Glutamatergic neuron (in vitro differentiated cells): ENCODE results near the gene TBC1D22A. TPM values are rescaled to one million over a fixed set of nuclear protein-coding genes. Genes with fewer than 3 reads are reported as not detected.

Experiments used
- DNase-seq: peaks from one replicate; pipeline ENCODE4 v3.0.0; 2022
- H3K27ac Mint-ChIP-seq: one replicate; pipeline ENCODE4 v1.8.0; 2020; ENCODE audit warnings: mild to moderate bottlenecking, mixed read lengths, inconsistent platforms; ENCODE audit not compliant: unreplicated experiment
- H3K27me3 Mint-ChIP-seq: one replicate; pipeline ENCODE4 v1.8.0; 2020; ENCODE audit warnings: mild to moderate bottlenecking, moderate library complexity, mixed read lengths, inconsistent platforms; ENCODE audit not compliant: unreplicated experiment
- H3K36me3 Mint-ChIP-seq: one replicate; pipeline ENCODE4 v1.8.0; 2020; ENCODE audit warnings: mild to moderate bottlenecking, mixed read lengths, inconsistent platforms; ENCODE audit not compliant: unreplicated experiment
- H3K4me1 Mint-ChIP-seq: one replicate; pipeline ENCODE4 v1.8.0; 2020; ENCODE audit warnings: mild to moderate bottlenecking, low read depth, mixed read lengths, inconsistent platforms; ENCODE audit not compliant: unreplicated experiment
- H3K4me3 Mint-ChIP-seq: one replicate; pipeline ENCODE4 v1.8.0; 2020; ENCODE audit warnings: mild to moderate bottlenecking, mixed read lengths, inconsistent platforms; ENCODE audit not compliant: unreplicated experiment
- H3K9me3 Mint-ChIP-seq: one replicate; pipeline ENCODE4 v1.8.0; 2020; ENCODE audit warnings: mild to moderate bottlenecking, moderate library complexity, mixed read lengths, inconsistent platforms; ENCODE audit not compliant: unreplicated experiment
- CTCF ChIP-seq: fragments of 200-600 bp; sonication (generic); IDR thresholded peaks from one replicate; pipeline ENCODE4 v1.5.0; 2021; ENCODE audit not compliant: partially characterized antibody, unreplicated experiment
- total RNA-seq: library from RNA; stranded (reverse); fragmentation: NEBNext Ultra II Directional; extraction: Animal tissue kit (Norgen Biotek cat#: 25700); gene quantifications from one replicate; pipeline ENCODE4 v1.2.1, GENCODE V29; 2021; ENCODE audit not compliant: unreplicated experiment

Gene TBC1D22A
- total RNA-seq, 1 donor from 2014 or later, result 23.0 TPM

DNA sequence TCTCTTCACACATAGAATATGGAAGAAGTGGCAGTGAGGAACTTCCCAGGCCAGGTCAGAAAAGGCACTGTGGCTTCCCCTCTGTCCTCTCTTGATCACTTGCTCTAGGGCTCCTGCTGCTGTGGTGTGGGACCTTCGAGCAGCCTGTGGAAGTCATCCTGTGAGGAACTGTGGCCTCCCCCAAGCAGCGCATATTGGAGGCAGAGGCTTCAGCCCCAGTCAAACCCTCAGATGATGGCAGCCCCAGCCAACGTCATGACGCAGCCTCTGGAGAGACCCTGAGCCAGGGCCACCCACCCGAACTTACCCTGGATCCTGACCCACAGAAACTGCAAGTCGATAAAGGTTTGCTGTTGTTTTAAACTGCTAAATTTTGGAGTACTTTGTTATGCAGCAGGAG, 444.9 kb downstream of the TBC1D22A start:
- Mint-ChIP-seq H3K27me3 (peaks cover 16% of the 10 kb centered on the region), H3K9me3 (peaks cover 35% of the 10 kb centered on the region), H3K4me1 (no peaks in the 10 kb centered on the region), H3K27ac (no peak overlapping the region), H3K4me3 (no peak overlapping the region), H3K36me3 (peaks cover 9% of the 10 kb centered on the region)
- no peak for TF ChIP-seq CTCF
- no peak for DNase-seq

GRCh38 chr22:47207846-47208554, 445.6 kb downstream of the TBC1D22A start:
- no peak for DNase-seq
- Mint-ChIP-seq H3K27me3 (peaks cover 20% of the 10 kb centered on the region), H3K4me3 (no peak overlapping the region), H3K27ac (no peak overlapping the region), H3K36me3 (peaks cover 13% of the 10 kb centered on the region), H3K9me3 (peaks cover 40% of the 10 kb centered on the region), H3K4me1 (no peaks in the 10 kb centered on the region)
- TF ChIP-seq CTCF, result no peak

DNA sequence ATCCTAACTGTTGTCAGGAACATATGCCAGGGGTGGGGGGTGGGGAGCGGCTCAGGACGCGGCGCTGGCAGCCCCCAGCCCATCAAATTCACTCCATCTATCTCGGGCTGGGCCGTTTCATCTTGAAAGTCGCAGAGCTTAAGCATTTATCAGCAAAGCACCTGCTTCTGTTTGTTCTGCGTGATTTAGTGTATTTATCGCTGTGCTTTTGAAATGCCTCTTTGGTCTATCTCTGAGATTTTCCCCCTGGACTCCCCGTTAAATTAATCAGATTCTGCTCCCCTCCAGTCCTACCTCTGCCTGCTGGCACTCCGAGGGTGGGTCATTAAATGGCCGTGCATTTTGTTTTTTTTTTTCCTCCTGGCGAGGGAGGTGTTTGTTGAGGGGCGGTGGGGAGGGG, 446.2 kb downstream of the TBC1D22A start:
- DNase-seq, result no peak
- Mint-ChIP-seq H3K9me3 (peaks cover 39% of the 10 kb centered on the region), H3K27me3 (peaks cover 23% of the 10 kb centered on the region), H3K4me1 (no peaks in the 10 kb centered on the region), H3K27ac (no peak overlapping the region), H3K36me3 (peaks cover 15% of the 10 kb centered on the region), H3K4me3 (no peak overlapping the region)
- TF ChIP-seq CTCF, result no peak

DNA sequence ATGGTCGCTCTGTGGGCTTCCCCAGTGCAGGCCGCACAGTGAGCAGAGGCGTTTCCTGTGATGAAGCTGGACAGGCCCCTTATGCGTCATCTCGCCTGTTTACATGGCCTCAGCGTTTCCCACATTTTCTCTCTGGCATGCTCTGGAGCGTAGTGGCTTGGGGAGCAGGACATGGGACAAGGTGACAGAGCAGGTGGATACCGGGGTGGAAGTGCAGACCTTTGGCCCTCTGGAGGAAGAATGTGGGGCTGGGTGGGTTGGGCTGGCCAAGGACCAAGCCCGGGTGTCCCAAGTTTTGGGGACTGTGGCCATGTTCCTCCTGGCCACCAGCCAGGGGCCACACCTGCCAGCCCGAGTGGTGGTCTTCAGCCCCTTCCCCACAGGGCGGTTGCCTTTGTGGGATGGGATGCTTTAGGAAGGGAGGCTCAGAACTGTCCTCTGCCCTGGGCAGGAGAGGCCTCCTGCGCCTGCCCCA, 446.6 kb downstream of the TBC1D22A start:
- Mint-ChIP-seq H3K27ac (no peak overlapping the region), H3K4me3 (no peak overlapping the region), H3K4me1 (no peaks in the 10 kb centered on the region), H3K36me3 (peaks cover 12% of the 10 kb centered on the region), H3K27me3 (peaks cover 19% of the 10 kb centered on the region), H3K9me3 (peaks cover 35% of the 10 kb centered on the region)
- no peak for TF ChIP-seq CTCF
- no peak for DNase-seq

- H3K9me3 Mint-ChIP-seq, result peaks cover 31% of the 10 kb centered on the region
- H3K27ac Mint-ChIP-seq, result no peak overlapping the region
- H3K36me3 Mint-ChIP-seq, result peaks cover 9% of the 10 kb centered on the region
- no peak for DNase-seq
- TF ChIP-seq CTCF, result no peak
- H3K4me1 Mint-ChIP-seq, result no peaks in the 10 kb centered on the region
- H3K27me3 Mint-ChIP-seq, result peaks cover 14% of the 10 kb centered on the region
- no peak overlapping the region for H3K4me3 Mint-ChIP-seq
Measured at GRCh38 chr22:47209547-47210023, 447.1 kb downstream of the TBC1D22A start.
